GM12878 (cell line): ENCODE data around the gene NTPCR. TPM values are rescaled to one million over a fixed set of nuclear protein-coding genes. Genes with fewer than 3 reads are reported as not detected.

ENCODE experiments used
- ATAC-seq: fragments of 200-7000 bp; cut with Tn5 transposase; 3 replicates; pipeline ENCODE4 v1.9.1; 2020; ENCODE audit warnings: mild to moderate bottlenecking, moderate library complexity
- Bru-seq: library from RNA; stranded (reverse); fragments of 400-500 nt; gene quantifications from one replicate; lab custom pipeline; 2021; lab: Mats Ljungman, UMichigan
- BruChase-seq, 2 experiments: library from RNA; stranded (reverse); fragments of 400-500 nt; gene quantifications; one replicate each; lab custom pipeline; 2021; lab: Mats Ljungman, UMichigan
- BruUV-seq: library from RNA; stranded (reverse); fragments of 400-500 nt; replicated peaks from 2 replicates; lab custom pipeline; 2021; lab: Mats Ljungman, UMichigan
- CTCF ChIA-PET: fragments of 300-600 bp; sonication (Branson Sonifier 250); formaldehyde crosslinking; extraction: SDS; loops from one replicate; lab custom pipeline; 2021; ENCODE audit warnings: inconsistent platforms; lab: Yijun Ruan, JAX
- POLR2A ChIA-PET: fragments of 350-600 bp; formaldehyde crosslinking; extraction: SDS; loops from one replicate; lab custom pipeline; 2021; ENCODE audit warnings: inconsistent platforms; lab: Charles Lee
- RAD21 ChIA-PET: fragments of 300-600 bp; sonication (Branson Sonifier 250); formaldehyde crosslinking; loops from one replicate; lab custom pipeline; 2023; ENCODE audit warnings: antibody characterized with exemption; ENCODE audit not compliant: unreplicated experiment; lab: Charles Lee
- SMC1A ChIA-PET: fragments of 300-600 bp; sonication (Branson Sonifier 250); formaldehyde crosslinking; loops from one replicate; lab custom pipeline; 2023; ENCODE audit not compliant: unreplicated experiment, uncharacterized antibody; lab: Charles Lee
- DNase-seq: peaks from one replicate; pipeline ENCODE4 v3.0.0-alpha.2; 2011; ENCODE audit warnings: low read depth, low spot score
- FAIRE-seq: peaks from 3 replicates; lab custom pipeline; 2011; peaks lifted over from hg19 to GRCh38; lab: Jason Lieb, UNC
- H2AFZ ChIP-seq: 2 replicates; pipeline ENCODE4 v1.6.0; 2011; ENCODE audit warnings: low read depth, low read length, control low read depth; ENCODE audit not compliant: control insufficient read depth
- H3K27ac ChIP-seq: 2 replicates; pipeline ENCODE4 v1.5.1; 2011; ENCODE audit warnings: control low read depth; ENCODE audit not compliant: control insufficient read depth, insufficient read depth
- H3K27me3 ChIP-seq, 2 experiments: replicated peaks in 1 of 2; 2 replicates each; pipeline versions ENCODE4 v1.6.0 to v1.6.1; 2011; ENCODE audit warnings: low read length in 1 of 2; ENCODE audit not compliant: control insufficient read depth in 2 of 2, insufficient read depth in 2 of 2
- H3K36me3 ChIP-seq, 2 experiments: 2 replicates each; pipeline ENCODE4 v1.5.1; 2011; ENCODE audit warnings: low read length in 1 of 2; ENCODE audit not compliant: control insufficient read depth in 2 of 2, insufficient read depth in 2 of 2
- H3K4me1 ChIP-seq: 2 replicates; pipeline ENCODE4 v1.6.1; 2011; ENCODE audit warnings: mild to moderate bottlenecking, low read length, moderate library complexity, mixed read lengths; ENCODE audit not compliant: control insufficient read depth, insufficient read depth
- H3K4me2 ChIP-seq: 2 replicates; pipeline ENCODE4 v1.6.0; 2011; ENCODE audit warnings: control low read depth; ENCODE audit not compliant: control insufficient read depth, insufficient read depth
- H3K4me3 ChIP-seq: fragments of 200-600 bp; sonication (generic); 2 replicates; pipeline ENCODE4 v1.5.1; 2016
- H3K79me2 ChIP-seq: 2 replicates; pipeline ENCODE4 v1.6.0; 2011; ENCODE audit warnings: low read length; ENCODE audit not compliant: control insufficient read depth, insufficient read depth
- H3K9ac ChIP-seq: 2 replicates; pipeline ENCODE4 v1.8.0; 2011; ENCODE audit warnings: low read length, control low read depth, mixed read lengths; ENCODE audit not compliant: control insufficient read depth, insufficient read depth
- H3K9me3 ChIP-seq: replicated peaks from 3 replicates; pipeline ENCODE4 v1.5.1; 2011; ENCODE audit warnings: mild to moderate bottlenecking, low read length; ENCODE audit not compliant: control insufficient read depth, insufficient read depth
- H4K20me1 ChIP-seq: 2 replicates; pipeline ENCODE4 v1.6.0; 2011; ENCODE audit not compliant: control insufficient read depth, insufficient read depth
- ELK1 ChIP-seq: IDR thresholded peaks from 2 replicates; pipeline ENCODE4 v1.6.1; 2012; ENCODE audit warnings: low read depth, low read length, improper control_type of control experiment
- FOXM1 ChIP-seq: IDR thresholded peaks from 2 replicates; pipeline ENCODE4 v1.6.1; 2012; ENCODE audit warnings: low read depth, mild to moderate bottlenecking, inconsistent platforms, low read length, moderate library complexity
- HSF1 ChIP-seq: fragments of 150-350 bp; IDR thresholded peaks from 2 replicates; pipeline ENCODE4 v1.6.1; 2014; ENCODE audit warnings: mild to moderate bottlenecking, low read depth, low read length
- MTA3 ChIP-seq: IDR thresholded peaks from 2 replicates; pipeline ENCODE4 v1.6.1; 2012; ENCODE audit warnings: low read length, inconsistent platforms, borderline replicate concordance
- NBN ChIP-seq: fragments of 450-650 bp; IDR thresholded peaks from 2 replicates; pipeline ENCODE4 v1.6.1; 2016
- NFXL1 ChIP-seq: fragments of 450-650 bp; IDR thresholded peaks from 2 replicates; pipeline ENCODE4 v1.6.1; 2017; ENCODE audit warnings: antibody characterized with exemption, mild to moderate bottlenecking, borderline replicate concordance
- NFYA ChIP-seq: IDR thresholded peaks from 2 replicates; pipeline ENCODE4 v1.6.1; 2011; ENCODE audit warnings: low read depth, mild to moderate bottlenecking, low read length, improper control_type of control experiment, borderline replicate concordance
- NFYB ChIP-seq: IDR thresholded peaks from 2 replicates; pipeline ENCODE4 v1.6.1; 2011; ENCODE audit warnings: low read depth, mild to moderate bottlenecking, low read length, improper control_type of control experiment, moderate library complexity; ENCODE audit not compliant: insufficient read depth
- NR2C1 ChIP-seq: fragments of 450-650 bp; IDR thresholded peaks from 2 replicates; pipeline ENCODE4 v1.6.1; 2017; ENCODE audit warnings: antibody characterized with exemption, mild to moderate bottlenecking, moderate library complexity
- POLR2A ChIP-seq: IDR thresholded peaks from 2 replicates; pipeline ENCODE4 v1.6.1; 2011; ENCODE audit warnings: low read depth, mild to moderate bottlenecking, low read length
- POLR2AphosphoS5 ChIP-seq: IDR thresholded peaks from 2 replicates; pipeline ENCODE4 v1.6.1; 2011; ENCODE audit warnings: mild to moderate bottlenecking, low read length, inconsistent platforms
- POU2F2 ChIP-seq: IDR thresholded peaks from 3 replicates; pipeline ENCODE4 v1.6.1; 2011; ENCODE audit warnings: low read depth, mild to moderate bottlenecking, low read length, borderline replicate concordance
- SP1 ChIP-seq: IDR thresholded peaks from one replicate; pipeline ENCODE4 v1.6.1; 2011; ENCODE audit warnings: low read depth, low read length
- TAF1 ChIP-seq: IDR thresholded peaks from 2 replicates; pipeline ENCODE4 v1.6.1; 2011; ENCODE audit warnings: mild to moderate bottlenecking, low read depth, low read length, borderline replicate concordance
- WGBS: methylation state at CpG from one replicate; pipeline ENCODE4 v1.1.6; 2016; ENCODE audit warnings: low lambda C conversion rate; ENCODE audit not compliant: insufficient replicate concordance, insufficient coverage; ENCODE audit errors: missing lambda C conversion rate; 5-methylcytosine and 5-hydroxymethylcytosine counted together
- in situ Hi-C: fragments of 300-500 bp; cut with MboI; formaldehyde crosslinking; loops from 9 replicates; pipeline ENCODE4 v1.14.3; 2018; ENCODE audit warnings: mixed read lengths
- intact Hi-C: fragments of 100-400 bp; cut with micrococcal nuclease; formaldehyde crosslinking; loops from one replicate; pipeline ENCODE4 v1.14.2; 2022; ENCODE audit not compliant: unreplicated experiment
- long read RNA-seq, 2 experiments: library from polyadenylated mRNA; unstranded; transcript quantifications; one replicate each; pipeline ENCODE4 v2.0.0, GENCODE V29; 2019 to 2020
- polyA minus RNA-seq, 3 experiments: library from RNA; depleted of rRNA, polyadenylated mRNA; stranded (reverse); fragments of >200 nt; gene quantifications; 2 replicates each; pipeline ENCODE4 v1.2.3, GENCODE V29; 2011
- polyA plus RNA-seq, 11 experiments: library from polyadenylated mRNA; depleted of rRNA in 4 of 11; unstranded in 6 of 11; stranded (reverse) in 5 of 11; fragments of >200 nt; fragmentation: Nextera tagmentation in 4 of 11; fragmentation: Illumina TruSeq in 1 of 11; extraction: Ambion mirVana in 4 of 11; extraction: Trizol in 1 of 11; gene quantifications; 1 replicate in 1 of 11; 2 replicates in 10 of 11; pipeline versions ENCODE4 v1.2.1 to v1.2.3, GENCODE V29; 2011 to 2016; ENCODE audit warnings: inconsistent platforms in 2 of 11, missing spikeins in 2 of 11, low read depth in 1 of 11
- total RNA-seq, 4 experiments: library from RNA; depleted of rRNA in 3 of 4; stranded (reverse); fragments of >200 nt in 3 of 4; fragmentation: Illumina TruSeq in 1 of 4; extraction: Trizol in 1 of 4; gene quantifications; 2 replicates each; pipeline versions ENCODE4 v1.2.1 to v1.2.3, GENCODE V29; 2013 to 2021

The NTPCR gene
- total RNA-seq (2013; cell fraction: nucleolus; rRNA removed) = 49.6 and 50.4 TPM in 2 replicates
- 25.4 and 36.3 TPM in 2 replicates for total RNA-seq (2014; rRNA removed)
- total RNA-seq (2014; rRNA removed; fragmentation: Illumina TruSeq; extraction: Trizol) = 30.6 and 31.5 TPM in 2 replicates
- total RNA-seq (2021) = 48.3 and 50.2 TPM in 2 replicates
- 24.9 TPM for polyA plus RNA-seq (2011; ENCODE audit: low read depth)
- 64.8 and 74.6 TPM in 2 replicates for polyA plus RNA-seq (2011; rRNA removed)
- 31.9 and 37.5 TPM in 2 replicates for polyA plus RNA-seq (2011; cell fraction: cytosol; rRNA removed)
- polyA plus RNA-seq (2011; cell fraction: nucleus; rRNA removed) = 34.9 and 48.4 TPM in 2 replicates
- 36.6 and 47.7 TPM in 2 replicates for polyA plus RNA-seq (2012)
- polyA plus RNA-seq (2014; fragmentation: Illumina TruSeq; extraction: Trizol) = 46.8 and 50.6 TPM in 2 replicates
- 10 to 100 TPM; 77.4 to 84.4 TPM for polyA plus RNA-seq (2014; fragmentation: Nextera tagmentation; extraction: Ambion mirVana)
- 29.6 and 31.2 TPM in 2 replicates for polyA plus RNA-seq (2014; rRNA removed)
- polyA plus RNA-seq (2016; fragmentation: Nextera tagmentation; extraction: Ambion mirVana) = 100 to 1,000 TPM; 102 to 109 TPM
- polyA minus RNA-seq (2011; rRNA and poly(A)+ RNA removed) = 26.6 and 28.2 TPM in 2 replicates
- polyA minus RNA-seq (2011; cell fraction: cytosol; rRNA and poly(A)+ RNA removed) = 13.4 and 19.0 TPM in 2 replicates
- 27.7 and 40.9 TPM in 2 replicates for polyA minus RNA-seq (2011; cell fraction: nucleus; rRNA and poly(A)+ RNA removed)
- Bru-seq, nascent RNA = percentile 68 among the genes with signal in this experiment
- BruChase-seq, experiment 1, labeled RNA remaining after a 6-hour chase = percentile 65 among the genes with signal in this experiment
- percentile 68 among the genes with signal in this experiment for BruChase-seq, experiment 2, labeled RNA remaining after a 2-hour chase
- long read RNA-seq, experiment 1, full-length matches to known transcripts = 37 of 38 reads
- long read RNA-seq, experiment 1, partial matches to known transcripts = 0 of 38 reads
- long read RNA-seq, experiment 1, other reads (novel, unspliced or antisense) = 1 of 38 reads
- long read RNA-seq, experiment 2, full-length matches to known transcripts = 126 of 135 reads
- long read RNA-seq, experiment 2, partial matches to known transcripts = 2 of 135 reads
- long read RNA-seq, experiment 2, other reads (novel, unspliced or antisense) = 7 of 135 reads

DNA sequence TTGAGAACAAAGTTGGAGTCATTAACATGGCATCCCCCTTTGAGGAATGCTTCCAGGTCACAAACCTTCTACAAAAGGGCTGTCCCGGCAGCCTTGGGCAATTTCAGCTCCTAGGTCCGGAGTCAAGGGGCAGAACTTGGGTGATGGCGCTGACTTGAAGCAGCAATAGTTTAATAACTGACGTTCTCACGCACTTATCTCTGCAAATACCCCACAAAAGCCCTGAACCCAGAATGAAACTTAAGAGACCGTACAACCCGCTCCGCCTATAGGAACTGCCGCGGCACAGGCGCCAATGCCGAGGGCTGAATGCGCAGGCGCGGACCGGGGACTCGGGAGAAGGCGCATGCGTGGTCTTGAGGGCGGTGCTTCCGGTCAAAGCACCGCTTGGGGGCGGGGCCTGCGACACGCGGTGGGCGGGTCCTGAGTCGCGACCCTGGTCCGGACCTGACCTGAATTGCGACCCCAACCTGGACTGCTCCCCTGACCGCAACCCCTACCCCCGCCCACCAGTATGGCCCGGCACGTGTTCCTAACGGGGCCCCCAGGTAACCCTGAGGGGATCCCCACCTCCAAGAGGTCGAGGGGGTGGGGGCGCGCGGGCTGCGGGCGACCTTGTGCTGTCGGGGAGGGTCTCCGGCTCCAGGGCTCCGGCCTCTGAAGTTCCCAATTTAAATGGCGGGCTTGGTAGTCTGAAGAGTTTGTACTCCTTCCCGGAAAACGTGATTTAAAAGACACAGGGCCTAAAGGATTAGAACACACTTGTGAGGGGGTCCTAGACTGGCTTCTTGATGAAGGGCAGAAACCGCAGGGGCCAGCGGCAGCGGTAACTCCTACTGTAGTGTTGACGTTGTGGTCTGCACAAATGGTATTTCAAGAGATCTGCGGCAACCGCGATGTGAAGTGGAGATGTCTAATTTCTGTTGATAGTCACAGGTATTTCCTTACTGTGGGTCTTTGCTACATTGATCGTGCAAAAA, at the start of gene NTPCR:
Gene NTPCR (plus strand): TSS at position 415 of the 980 bp plus-strand sequence. CDS start 100 bp downstream, at position 515.
- TSS peak; percentile 61 for BruUV-seq
- ChIA-PET SMC1A (no interaction called here), CTCF (interaction anchor here (0.7 to 1.0 kb wide), 2 partner anchors 15 to 147 kb away, joined by 3 read pairs; no protein-coding TSS in a partner anchor), POLR2A (no interaction called here), RAD21 (interaction anchor here (1.2 kb wide), 1 partner anchor 9 kb away, joined by 3 read pairs; no protein-coding TSS in a partner anchor)
- peak; percentile 79 for DNase-seq
- WGBS = 2% methylated on average over 55 of the region's 56 CpGs
- Histone ChIP-seq H3K27me3 (no peaks in the 10 kb centered on the region), H3K4me3 (peak within 1 kb of the TSS; percentile 70), H3K9ac (peak within 1 kb of the TSS; percentile 82), H3K4me1 (peaks cover 7% of the 10 kb centered on the region), H4K20me1 (no peaks in the 10 kb centered on the region), H3K36me3 (no peaks in the 10 kb centered on the region), H2AFZ (peak within 1 kb of the TSS; percentile 98), H3K4me2 (peak within 1 kb of the TSS; percentile 88), H3K27ac (peak within 1 kb of the TSS; percentile 81), H3K79me2 (peaks cover 14% of the 10 kb centered on the region), H3K9me3 (no peaks in the 10 kb centered on the region)
- intact Hi-C loops = loop anchor here (5.0 to 10.0 kb wide), 2 partner anchors 143 to 316 kb away; partner anchors contain the start of genes MAP10 and SIPA1L2
- peak; percentile 89 for ATAC-seq
- in situ Hi-C loops = no loop called here
- peak; percentile 93 for FAIRE-seq
- TF ChIP-seq NR2C1 (peak; percentile 92), POU2F2 (0 out of 3 replicates have a peak, but pooled peaks have one; percentile 10), SP1 (peak; percentile 33), POLR2AphosphoS5 (peak; percentile 83), POLR2A (peak; percentile 78), NFYA (no peak), FOXM1 (no peak), NBN (no peak), TAF1 (peak; percentile 68; the same call in 1 of the 2 replicates), MTA3 (no peak), HSF1 (no peak), NFXL1 (no peak), ELK1 (0 out of 2 replicates have a peak, but pooled peaks have one; percentile 11), NFYB (peak; percentile 43; the same call in 1 of the 2 replicates)
